ENCODE data around the gene SPRN.

DNA sequence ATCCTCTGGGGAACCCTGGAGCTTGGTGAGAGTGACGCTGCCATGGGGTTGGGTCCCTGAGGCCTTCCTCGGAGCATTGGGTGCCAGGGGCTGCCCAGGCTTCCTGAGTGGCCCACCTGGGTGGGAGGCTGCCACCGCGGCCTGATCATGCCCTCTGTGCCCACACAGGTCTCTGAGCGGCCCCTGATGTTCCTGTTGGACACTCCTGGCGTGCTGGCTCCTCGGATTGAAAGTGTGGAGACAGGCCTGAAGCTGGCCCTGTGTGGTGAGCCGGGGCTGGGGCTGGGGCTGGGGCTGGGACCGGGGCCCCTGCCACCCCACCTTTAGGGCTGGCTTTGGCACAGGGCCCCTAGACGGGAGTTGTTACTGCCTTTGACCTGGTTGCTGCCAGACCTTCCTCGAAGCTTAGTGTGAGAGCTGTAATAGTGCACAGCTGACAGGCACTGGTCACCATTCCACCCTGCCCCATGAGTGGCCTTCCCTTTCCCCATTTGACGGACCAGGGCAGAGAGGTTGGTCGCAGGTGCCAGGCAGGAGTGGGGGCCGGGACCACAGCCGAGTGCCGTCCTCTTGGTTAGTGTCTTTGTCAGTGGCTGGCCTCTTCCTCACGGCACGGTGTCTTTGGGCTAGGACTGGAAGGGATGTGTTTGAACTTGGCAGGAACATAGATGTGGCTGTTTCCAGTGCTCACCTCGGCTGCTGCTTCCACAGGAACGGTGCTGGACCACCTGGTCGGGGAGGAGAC lies 22.3 kb downstream of the SPRN start:
- TF ChIP-seq, protein P1, sequence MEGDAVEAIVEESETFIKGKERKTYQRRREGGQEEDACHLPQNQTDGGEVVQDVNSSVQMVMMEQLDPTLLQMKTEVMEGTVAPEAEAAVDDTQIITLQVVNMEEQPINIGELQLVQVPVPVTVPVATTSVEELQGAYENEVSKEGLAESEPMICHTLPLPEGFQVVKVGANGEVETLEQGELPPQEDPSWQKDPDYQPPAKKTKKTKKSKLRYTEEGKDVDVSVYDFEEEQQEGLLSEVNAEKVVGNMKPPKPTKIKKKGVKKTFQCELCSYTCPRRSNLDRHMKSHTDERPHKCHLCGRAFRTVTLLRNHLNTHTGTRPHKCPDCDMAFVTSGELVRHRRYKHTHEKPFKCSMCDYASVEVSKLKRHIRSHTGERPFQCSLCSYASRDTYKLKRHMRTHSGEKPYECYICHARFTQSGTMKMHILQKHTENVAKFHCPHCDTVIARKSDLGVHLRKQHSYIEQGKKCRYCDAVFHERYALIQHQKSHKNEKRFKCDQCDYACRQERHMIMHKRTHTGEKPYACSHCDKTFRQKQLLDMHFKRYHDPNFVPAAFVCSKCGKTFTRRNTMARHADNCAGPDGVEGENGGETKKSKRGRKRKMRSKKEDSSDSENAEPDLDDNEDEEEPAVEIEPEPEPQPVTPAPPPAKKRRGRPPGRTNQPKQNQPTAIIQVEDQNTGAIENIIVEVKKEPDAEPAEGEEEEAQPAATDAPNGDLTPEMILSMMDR (conservative IDR thresholded peaks at IDR 0.05; ENCODE audit: low read depth, low read length): no peak
- TF ChIP-seq EZH2 (IDR thresholded peaks at IDR 0.05; ENCODE audit: borderline replicate concordance, low read depth, low read length, poor library complexity, severe bottlenecking): no peak

Data from A673 (cell line).